Lower leg skin (tissue), 4 donors: Measurements from ENCODE around the gene CLASP1. TPM values are rescaled to one million over a fixed set of nuclear protein-coding genes. Genes with fewer than 3 reads are reported as not detected.

Experiments
- DNase-seq, 2 donors: peaks; one replicate each; pipeline ENCODE4 v3.0.0-alpha.2; 2019; ENCODE audit warnings: low spot score in 2 of 2
- H3K4me3 ChIP-seq: fragments of 200-600 bp; sonication (generic); 2 replicates; pipeline ENCODE4 v1.5.1; 2017; ENCODE audit warnings: mild to moderate bottlenecking, low read depth; ENCODE audit not compliant: poor library complexity, severe bottlenecking
- POLR2A ChIP-seq, 2 donors: fragments of 450-650 bp; IDR thresholded peaks; one replicate each; pipeline ENCODE4 v1.6.1; 2016 to 2017; ENCODE audit warnings: antibody characterized with exemption in 2 of 2, mild to moderate bottlenecking in 1 of 2, moderate library complexity in 1 of 2
- WGBS, 2 donors: methylation state at CpG; one replicate each; pipeline ENCODE4 v1.1.5; 2018; 5-methylcytosine and 5-hydroxymethylcytosine counted together
- intact Hi-C: fragments of 100-400 bp; cut with DNase I; formaldehyde crosslinking; loops from one replicate; pipeline ENCODE4 v1.15.0; 2023; ENCODE audit warnings: low total_unique reads
- total RNA-seq, 4 donors: library from RNA; depleted of rRNA; stranded (reverse); fragments of >200 nt; gene quantifications; one replicate each; pipeline ENCODE4 v1.1.0, GENCODE V29; 2016
- TF ChIP-seq, protein P1 (sequence below), 3 donors: fragments of 450-650 bp; IDR thresholded peaks; one replicate each; pipeline ENCODE4 v1.5.1; 2016; ENCODE audit warnings: antibody characterized with exemption in 3 of 3, mild to moderate bottlenecking in 3 of 3, moderate library complexity in 2 of 3

CLASP1 gene
- total RNA-seq, 4 donors from 2014 or later: 56.8 to 88.4 (median 69.0) TPM

- WGBS, 2 donors: 84 to 92% methylated on average over 1 of the region's 1 CpG
Observed at GRCh38 chr2:121431214-121431613, 218.0 kb downstream of the CLASP1 start.

DNA sequence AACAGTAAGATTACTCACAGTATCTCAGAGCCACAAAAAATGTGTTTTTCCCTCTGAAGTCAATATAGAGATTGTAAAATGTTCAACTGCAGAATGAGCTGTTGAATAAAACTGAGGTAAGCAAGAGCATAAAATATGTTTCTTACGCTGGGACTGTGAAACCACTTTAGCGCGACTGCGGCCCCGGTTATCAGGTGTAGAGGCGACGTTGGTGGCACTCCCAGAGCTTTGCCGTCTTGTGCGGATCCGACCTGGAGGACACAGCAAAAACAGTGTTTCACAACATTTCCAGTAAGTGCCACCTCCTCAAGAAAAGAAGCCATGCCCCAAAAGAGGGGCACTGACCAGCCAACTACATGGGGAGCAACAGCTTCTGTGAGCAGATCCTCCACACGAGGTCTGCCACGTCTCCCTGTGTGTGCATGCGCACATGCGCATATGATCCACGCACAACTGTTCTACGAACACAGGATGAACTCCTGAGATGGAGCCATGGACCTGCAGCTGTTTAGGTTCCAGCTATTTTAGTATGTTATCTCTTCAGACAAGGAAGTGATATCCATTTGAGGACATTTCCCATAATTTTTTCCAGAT, 219.2 kb downstream of the CLASP1 start:
- TF ChIP-seq, protein P1, sequence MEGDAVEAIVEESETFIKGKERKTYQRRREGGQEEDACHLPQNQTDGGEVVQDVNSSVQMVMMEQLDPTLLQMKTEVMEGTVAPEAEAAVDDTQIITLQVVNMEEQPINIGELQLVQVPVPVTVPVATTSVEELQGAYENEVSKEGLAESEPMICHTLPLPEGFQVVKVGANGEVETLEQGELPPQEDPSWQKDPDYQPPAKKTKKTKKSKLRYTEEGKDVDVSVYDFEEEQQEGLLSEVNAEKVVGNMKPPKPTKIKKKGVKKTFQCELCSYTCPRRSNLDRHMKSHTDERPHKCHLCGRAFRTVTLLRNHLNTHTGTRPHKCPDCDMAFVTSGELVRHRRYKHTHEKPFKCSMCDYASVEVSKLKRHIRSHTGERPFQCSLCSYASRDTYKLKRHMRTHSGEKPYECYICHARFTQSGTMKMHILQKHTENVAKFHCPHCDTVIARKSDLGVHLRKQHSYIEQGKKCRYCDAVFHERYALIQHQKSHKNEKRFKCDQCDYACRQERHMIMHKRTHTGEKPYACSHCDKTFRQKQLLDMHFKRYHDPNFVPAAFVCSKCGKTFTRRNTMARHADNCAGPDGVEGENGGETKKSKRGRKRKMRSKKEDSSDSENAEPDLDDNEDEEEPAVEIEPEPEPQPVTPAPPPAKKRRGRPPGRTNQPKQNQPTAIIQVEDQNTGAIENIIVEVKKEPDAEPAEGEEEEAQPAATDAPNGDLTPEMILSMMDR (IDR thresholded peaks at IDR 0.05): no peak
- no peak for TF ChIP-seq POLR2A (IDR thresholded peaks at IDR 0.05)
- H3K4me3 ChIP-seq: no peak overlapping the region
- intact Hi-C loops: no loop called here
- 93 to 96% methylated on average over 16 of the region's 16 CpGs for WGBS, 2 donors
- DNase-seq: no peak

More at GRCh38 chr2:121431214-121431613, 218.0 kb downstream of the CLASP1 start:
- no peak for DNase-seq
- intact Hi-C loops: no loop called here
- no peak overlapping the region for H3K4me3 ChIP-seq
- no peak for TF ChIP-seq POLR2A (IDR thresholded peaks at IDR 0.05)
- TF ChIP-seq, protein P1 (IDR thresholded peaks at IDR 0.05): no peak

- no peak for DNase-seq
- WGBS, 2 donors: 87 to 88% methylated on average over 8 of the region's 8 CpGs
- intact Hi-C loops: no loop called here
Observed at GRCh38 chr2:121429119-121429903, 220.0 kb downstream of the CLASP1 start.

DNA sequence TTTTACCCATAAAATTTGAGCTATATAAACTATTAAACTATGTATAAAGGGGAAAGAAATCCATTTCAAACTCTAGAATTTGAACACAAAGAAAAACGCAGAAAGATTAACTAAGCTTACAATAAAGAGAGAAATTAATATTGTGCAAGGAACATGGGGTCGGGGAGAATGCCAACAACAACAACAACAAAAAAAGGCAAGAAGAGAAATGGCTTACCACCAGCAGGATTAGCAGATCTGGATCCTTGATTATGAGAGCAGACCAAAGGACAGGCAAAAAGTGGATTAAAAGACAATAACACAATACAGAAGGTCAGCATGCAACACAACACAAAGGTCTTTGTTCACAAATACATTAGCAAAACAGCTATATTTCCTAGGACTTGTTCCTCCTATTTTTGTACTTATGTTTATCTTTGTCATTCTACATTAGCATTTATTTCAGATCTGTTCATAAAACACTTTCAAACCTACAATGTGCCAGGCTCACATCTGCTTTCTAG, 222.0 kb downstream of the CLASP1 start:
- DNase-seq: no peak
- TF ChIP-seq, protein P1 (IDR thresholded peaks at IDR 0.05): no peak
- TF ChIP-seq POLR2A (IDR thresholded peaks at IDR 0.05): no peak
- 86 to 88% methylated on average over 2 of the region's 2 CpGs for WGBS, 2 donors
- intact Hi-C loops: no loop called here
- no peak overlapping the region for H3K4me3 ChIP-seq

More at GRCh38 chr2:121429119-121429903, 220.0 kb downstream of the CLASP1 start:
- no peak overlapping the region for H3K4me3 ChIP-seq
- TF ChIP-seq, protein P1 (IDR thresholded peaks at IDR 0.05): no peak
- no peak for TF ChIP-seq POLR2A (IDR thresholded peaks at IDR 0.05)

- TF ChIP-seq, protein P1 (IDR thresholded peaks at IDR 0.05): no peak
- no peak for TF ChIP-seq POLR2A (IDR thresholded peaks at IDR 0.05)
- H3K4me3 ChIP-seq: no peak overlapping the region
- intact Hi-C loops: no loop called here
- DNase-seq: no peak
- 92 to 98% methylated on average over 5 of the region's 5 CpGs for WGBS, 2 donors
Observed at GRCh38 chr2:121420486-121420885, 228.8 kb downstream of the CLASP1 start.
